ELF-1 (cell line): ENCODE measurements around the gene PCDHA12.
"Not testable (repeated sequence)": the region's sequence is repeated elsewhere in the genome, so short reads cannot be mapped to it uniquely, and the experiment has no call there.

ENCODE experiments used
- DNase-seq: peaks from one replicate; pipeline ENCODE4 v3.0.0-alpha.2; 2016; ENCODE audit warnings: low read depth, low spot score

PCDHA12 gene

DNA sequence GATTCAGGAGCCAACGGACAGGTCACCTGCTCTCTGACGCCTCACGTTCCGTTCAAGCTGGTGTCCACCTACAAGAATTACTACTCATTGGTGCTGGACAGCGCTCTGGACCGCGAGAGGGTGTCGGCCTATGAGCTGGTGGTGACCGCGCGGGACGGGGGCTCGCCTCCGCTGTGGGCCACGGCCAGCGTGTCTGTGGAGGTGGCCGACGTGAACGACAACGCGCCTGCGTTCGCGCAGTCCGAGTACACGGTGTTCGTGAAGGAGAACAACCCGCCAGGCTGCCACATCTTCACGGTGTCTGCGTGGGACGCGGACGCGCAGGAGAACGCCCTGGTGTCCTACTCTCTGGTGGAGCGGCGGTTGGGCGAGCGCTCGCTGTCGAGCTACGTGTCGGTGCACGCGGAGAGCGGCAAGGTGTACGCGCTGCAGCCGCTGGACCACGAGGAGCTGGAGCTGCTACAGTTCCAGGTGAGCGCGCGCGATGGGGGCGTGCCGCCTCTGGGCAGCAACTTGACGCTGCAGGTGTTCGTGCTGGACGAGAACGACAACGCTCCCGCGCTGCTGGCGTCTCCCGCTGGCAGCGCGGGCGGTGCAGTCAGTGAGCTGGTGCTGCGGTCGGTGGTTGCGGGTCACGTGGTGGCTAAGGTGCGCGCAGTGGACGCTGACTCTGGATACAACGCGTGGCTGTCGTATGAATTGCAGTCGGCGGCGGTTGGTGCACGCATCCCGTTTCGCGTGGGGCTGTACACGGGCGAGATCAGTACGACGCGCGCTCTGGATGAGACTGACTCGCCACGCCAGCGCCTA is 17.7 kb upstream of the PCDHA12 start:
- DNase-seq: no peak

DNA sequence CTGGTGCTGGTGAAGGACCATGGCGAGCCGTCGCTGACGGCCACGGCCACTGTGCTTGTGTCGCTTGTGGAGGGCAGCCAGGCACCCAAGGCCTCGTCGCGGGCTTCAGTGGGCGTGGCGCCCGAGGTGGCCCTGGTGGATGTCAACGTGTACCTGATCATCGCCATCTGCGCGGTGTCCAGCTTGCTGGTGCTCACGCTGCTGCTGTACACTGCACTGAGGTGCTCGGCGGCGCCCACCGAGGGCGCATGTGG is 17.2 kb upstream of the PCDHA12 start:
- no peak for DNase-seq

DNA sequence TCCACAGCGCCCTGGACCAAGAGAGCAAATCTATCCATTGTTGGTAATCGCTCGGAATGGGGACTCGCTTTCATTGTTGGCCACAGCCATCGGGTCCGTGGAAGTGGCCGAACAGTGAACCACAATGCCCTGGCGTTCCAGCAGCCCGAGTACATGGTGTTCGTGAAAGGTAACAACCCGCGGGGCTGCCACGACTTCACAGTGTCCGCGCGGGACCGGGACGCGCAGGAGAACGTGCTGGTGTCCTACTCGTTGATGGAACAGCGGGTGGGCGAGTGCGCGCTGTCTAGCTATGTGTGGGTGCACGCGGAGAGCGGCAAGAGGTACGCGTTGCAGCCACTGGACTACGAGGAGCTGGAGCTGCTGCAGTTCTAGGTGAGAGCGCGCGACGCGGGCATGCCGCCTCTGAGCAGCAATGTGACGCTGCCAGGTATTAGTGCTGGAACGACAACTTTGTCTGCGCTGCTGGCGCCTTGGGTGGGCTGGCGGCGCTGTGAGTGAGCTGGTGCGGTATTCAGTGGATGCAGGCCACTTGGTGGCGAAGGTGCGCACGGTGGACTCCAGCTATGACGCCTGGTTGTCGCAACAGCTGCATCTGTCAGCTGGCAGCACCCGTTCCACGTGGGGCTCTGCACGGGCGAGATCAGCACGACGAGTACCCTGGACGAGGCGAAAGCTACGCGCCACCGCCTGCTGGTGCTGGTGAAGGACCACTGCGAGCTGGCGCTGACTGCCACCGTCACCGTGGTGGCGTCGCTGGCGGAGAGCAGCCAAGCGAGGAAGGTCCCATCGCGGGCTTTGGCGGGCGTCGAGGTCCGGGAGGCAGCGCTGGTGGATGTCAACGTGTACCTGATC is 12.4 kb upstream of the PCDHA12 start:
- DNase-seq: no peak

DNA sequence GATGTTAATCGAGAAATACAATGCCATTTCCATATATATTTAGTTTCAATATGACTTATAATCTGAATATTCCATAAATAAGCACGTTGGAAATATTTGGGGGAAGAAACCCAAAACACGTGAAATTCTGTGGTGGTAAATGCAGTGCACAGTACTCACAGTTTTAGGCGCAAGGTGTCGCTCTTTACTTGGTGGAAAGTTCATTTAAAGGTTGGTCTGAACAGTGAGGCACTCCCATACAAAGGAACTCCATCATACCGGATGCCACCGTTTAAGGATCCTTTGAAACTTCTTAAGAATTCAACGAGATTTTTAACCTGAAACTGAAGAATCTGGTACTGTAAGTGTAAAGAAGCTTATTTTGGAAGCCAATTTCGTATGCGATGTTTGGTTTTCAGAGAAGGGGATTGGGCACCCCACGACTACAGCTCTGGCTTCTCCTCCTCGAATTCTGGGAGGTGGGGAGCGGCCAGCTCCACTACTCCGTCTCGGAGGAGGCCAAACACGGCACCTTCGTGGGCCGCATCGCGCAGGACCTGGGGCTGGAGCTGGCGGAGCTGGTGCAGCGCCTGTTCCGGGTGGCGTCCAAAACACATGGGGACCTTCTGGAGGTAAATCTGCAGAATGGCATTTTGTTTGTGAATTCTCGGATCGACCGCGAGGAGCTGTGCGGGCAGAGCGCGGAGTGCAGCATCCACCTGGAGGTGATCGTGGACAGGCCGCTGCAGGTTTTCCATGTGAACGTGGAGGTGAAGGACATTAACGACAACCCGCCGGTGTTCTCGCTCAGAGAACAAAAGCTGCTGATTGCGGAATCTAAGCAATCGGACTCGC is 6.2 kb upstream of the PCDHA12 start, which contains the start of gene PCDHA11:
PCDHA11 (plus strand) TSS at position 237 of the 834 bp plus-strand sequence; CDS start at position 384, 147 bp downstream.
- DNase-seq: peak; percentile 61

DNA sequence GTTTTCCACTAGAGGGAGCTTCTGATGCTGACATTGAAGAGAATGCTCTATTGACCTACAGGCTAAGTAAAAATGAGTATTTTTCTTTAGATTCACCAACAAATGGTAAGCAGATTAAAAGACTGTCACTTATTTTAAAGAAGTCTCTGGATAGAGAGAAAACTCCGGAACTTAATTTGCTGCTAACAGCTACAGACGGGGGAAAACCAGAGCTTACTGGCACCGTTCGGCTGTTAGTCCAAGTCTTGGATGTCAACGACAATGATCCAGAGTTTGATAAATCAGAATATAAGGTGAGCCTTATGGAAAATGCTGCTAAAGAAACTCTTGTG is 5.6 kb upstream of the PCDHA12 start:
- DNase-seq: no peak

DNA sequence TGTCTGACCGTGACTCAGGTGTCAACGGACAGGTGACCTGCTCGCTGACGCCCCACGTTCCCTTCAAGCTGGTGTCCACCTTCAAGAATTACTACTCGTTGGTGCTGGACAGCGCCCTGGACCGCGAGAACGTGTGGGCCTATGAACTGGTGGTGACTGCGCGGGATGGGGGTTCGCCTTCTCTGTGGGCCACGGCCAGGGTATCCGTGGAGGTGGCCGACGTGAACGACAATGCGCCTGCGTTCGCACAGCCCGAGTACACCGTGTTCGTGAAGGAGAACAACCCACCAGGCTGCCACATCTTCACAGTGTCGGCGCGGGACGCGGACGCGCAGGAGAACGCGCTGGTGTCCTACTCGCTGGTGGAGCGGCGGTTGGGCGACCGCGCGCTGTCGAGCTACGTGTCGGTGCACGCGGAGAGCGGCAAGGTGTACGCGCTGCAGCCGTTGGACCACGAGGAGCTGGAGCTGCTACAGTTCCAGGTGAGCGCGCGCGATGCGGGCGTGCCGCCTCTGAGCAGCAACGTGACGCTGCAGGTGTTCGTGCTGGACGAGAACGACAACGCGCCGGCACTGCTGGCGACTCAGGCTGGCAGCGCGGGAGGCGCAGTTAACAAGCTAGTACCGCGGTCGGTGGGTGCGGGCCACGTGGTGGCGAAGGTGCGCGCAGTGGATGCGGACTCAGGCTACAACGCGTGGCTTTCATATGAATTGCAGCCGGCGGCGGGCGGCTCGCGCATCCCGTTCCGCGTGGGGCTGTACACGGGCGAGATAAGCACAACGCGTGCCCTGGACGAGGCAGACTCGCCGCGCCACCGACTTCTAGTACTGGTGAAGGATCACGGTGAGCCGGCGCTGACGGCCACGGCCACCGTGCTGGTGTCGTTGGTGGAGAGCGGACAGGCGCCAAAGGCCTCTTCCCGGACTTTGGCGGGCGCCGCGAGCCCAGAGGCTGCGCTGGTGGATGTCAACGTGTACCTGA is 4.6 kb upstream of the PCDHA12 start:
- DNase-seq: no peak

DNA sequence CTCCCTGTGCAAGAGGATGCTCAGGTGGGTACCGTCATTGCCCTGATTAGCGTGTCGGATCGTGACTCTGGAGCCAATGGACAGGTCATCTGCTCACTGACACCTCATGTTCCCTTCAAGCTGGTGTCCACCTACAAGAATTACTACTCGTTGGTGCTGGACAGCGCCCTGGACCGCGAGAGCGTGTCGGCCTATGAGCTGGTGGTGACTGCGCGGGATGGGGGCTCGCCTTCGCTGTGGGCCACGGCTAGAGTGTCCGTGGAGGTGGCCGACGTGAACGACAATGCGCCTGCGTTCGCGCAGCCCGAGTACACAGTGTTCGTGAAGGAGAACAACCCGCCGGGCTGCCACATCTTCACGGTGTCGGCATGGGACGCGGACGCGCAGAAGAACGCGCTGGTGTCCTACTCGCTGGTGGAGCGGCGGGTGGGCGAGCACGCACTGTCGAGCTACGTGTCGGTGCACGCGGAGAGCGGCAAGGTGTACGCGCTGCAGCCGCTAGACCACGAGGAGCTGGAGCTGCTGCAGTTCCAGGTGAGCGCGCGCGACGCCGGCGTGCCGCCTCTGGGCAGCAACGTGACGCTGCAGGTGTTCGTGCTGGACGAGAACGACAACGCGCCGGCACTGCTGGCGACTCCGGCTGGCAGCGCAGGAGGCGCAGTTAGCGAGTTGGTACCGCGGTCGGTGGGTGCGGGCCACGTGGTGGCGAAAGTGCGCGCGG is 1.6 kb downstream of the PCDHA12 start:
- DNase-seq: not testable (repeated sequence)

DNA sequence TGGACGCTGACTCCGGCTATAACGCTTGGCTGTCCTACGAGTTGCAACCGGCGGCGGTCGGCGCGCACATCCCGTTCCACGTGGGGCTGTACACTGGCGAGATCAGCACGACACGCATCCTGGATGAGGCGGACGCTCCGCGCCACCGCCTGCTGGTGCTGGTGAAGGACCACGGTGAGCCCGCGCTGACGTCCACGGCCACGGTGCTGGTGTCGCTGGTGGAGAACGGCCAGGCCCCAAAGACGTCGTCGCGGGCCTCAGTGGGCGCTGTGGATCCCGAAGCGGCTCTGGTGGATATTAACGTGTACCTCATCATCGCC is 2.1 kb downstream of the PCDHA12 start:
- DNase-seq: no peak

DNA sequence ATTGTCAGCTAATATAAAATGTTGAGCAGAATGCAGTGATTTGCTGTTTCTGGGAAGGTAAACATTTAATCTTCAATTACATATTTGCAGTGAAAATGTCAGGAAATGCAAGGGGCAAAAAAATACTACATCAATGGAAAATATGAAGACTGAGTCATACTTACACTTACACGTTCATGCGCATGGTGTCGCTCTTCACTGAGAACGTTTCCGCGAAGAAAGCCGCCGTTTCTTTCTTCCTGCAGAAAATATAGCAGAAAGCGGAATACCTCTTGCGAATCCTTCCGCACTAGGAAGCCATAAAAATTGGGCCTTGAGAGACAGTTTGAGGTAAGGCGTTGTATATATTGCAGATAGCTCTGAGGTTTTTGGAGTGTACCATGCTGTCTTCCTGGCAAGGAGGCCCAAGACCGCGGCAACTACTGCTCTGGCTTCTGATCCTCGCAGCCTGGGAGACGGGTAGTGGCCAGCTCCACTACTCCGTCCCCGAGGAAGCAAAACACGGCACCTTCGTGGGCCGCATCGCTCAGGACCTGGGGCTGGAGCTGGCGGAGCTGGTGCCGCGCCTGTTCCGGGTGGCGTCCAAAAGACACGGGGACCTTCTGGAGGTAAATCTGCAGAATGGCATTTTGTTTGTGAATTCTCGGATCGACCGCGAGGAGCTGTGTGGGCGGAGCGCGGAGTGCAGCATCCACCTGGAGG is 6.9 kb downstream of the PCDHA12 start, which contains the start of gene PCDHA13:
PCDHA13 (plus strand) TSS at position 236 of the 702 bp plus-strand sequence; CDS start at position 381, 145 bp downstream.
- peak; percentile 29 for DNase-seq

DNA sequence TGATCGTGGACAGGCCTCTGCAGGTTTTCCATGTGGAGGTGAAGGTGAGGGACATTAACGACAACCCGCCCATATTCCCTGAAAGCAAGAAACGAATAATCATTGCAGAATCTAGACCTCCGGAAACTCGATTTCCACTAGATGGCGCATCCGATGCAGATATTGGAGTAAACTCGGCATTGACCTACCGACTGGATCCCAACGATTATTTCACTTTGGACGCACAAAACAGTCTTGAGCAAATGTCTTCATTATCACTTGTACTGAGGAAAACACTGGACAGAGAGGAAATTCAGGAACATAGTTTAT is 7.4 kb downstream of the PCDHA12 start:
- peak; percentile 53 for DNase-seq

DNA sequence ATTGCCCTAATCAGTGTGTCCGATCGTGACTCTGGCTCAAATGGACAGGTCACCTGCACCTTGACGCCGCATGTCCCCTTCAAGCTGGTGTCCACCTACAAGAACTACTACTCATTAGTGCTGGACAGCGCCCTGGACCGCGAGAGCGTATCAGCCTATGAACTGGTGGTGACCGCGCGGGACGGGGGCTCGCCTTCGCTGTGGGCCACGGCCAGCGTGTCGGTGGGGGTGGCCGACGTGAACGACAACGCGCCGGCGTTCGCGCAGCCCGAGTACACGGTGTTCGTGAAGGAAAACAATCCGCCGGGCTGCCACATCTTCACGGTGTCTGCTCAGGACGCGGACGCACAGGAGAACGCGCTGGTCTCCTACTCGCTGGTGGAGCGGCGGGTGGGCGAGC is 8.3 kb downstream of the PCDHA12 start:
- DNase-seq: no peak

DNA sequence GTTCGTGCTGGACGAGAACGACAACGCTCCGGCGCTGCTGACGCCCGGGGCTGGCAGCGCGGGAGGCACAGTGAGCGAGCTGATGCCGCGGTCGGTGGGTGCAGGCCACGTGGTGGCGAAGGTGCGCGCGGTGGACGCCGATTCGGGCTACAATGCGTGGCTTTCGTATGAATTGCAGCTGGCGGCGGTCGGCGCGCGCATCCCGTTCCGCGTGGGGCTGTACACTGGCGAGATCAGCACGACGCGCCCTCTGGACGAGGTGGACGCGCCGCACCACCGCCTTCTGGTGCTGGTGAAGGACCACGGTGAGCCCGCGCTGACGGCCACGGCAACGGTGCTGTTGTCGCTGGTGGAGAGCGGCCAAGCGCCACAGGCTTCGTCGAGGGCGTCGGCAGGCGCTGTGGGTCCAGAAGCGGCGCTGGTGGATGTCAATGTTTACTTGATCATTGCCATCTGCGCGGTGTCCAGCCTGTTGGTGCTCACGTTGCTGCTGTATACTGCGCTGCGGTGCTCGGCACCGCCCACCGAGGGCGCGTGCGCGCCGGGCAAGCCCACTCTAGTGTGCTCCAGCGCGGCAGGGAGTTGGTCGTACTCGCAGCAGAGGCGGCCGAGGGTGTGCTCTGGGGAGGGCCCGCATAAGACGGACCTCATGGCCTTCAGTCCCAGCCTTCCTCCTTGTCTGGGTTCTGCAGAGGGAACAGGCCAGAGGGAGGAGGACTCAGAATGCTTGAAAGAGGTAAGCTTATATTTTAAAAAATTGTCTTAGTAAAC is 9.0 kb downstream of the PCDHA12 start:
- DNase-seq: no peak

DNA sequence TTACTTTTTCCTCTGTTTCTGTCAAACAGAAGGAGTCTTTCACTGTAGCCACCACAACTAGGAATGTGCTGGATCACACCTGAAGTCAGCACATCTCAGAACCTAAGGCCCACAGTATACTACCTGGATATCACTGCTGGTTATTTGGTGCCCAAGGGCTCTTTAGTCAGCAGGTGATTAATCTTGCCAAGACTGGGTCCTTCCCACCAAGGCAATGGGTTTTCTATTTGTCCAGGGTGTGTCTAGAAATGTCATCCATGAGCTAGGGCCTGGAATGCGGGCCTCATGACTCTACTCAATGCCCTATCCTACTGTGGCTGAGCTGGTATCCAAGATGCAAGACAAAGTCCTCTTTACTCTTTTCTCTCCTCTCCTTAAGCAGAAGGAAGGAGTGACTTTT is 41.2 kb downstream of the PCDHA12 start:
- no peak for DNase-seq

DNA sequence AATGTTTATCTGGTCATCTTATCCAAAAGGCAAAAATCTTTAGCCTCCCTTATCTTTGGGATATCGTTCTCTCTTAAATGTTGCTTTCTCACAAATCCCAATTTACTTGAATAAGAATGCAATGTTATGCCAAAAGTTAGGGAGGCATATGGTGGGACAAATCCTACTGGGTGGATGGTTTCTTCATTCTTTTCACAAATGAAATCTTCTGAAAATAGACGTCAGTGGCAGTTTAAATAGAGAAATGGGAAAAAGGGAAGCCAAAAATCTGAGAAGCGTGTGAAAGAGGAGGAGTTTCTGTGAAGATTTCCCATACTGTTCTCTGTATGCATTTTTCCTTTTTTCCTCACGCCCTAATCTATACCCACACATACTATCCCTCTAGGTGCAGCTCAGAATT is 48.5 kb downstream of the PCDHA12 start:
- DNase-seq: no peak

DNA sequence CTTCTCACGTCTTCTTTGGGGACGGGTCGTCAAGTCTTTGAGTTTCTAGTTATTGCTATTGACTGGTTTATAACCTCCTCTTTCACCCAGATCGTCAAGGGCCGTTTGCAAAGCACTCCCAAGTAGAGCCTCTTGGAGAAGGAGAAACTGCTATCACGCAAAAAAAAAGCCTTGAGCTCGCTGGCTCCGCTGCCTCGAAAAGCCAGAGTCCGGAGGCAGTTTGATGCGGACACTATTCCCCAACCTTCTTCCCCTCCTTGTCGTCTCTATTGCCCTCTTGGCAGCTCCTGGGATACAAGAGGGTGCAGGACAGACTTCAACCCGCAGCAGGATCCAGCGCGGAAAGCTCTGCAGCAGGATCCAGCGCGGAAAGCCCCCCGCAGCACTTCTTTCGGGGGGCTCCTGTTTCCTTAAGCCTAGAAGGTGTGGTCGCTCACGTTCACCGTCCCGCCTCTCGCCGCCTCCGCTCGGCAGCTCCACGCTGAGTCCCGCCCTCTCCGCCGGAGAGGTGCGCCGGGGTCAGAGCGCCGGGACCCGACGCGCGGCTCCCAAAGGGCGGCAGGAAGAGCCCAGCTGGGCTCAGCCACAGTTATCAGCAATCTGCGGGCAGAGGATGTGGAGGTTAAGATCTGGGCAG is 50.8 kb downstream of the PCDHA12 start, which contains the start of gene PCDHAC1:
PCDHAC1 (plus strand) TSS at position 494 of the 637 bp plus-strand sequence. CDS start 594 bp downstream, outside the sequence.
- no peak for DNase-seq

DNA sequence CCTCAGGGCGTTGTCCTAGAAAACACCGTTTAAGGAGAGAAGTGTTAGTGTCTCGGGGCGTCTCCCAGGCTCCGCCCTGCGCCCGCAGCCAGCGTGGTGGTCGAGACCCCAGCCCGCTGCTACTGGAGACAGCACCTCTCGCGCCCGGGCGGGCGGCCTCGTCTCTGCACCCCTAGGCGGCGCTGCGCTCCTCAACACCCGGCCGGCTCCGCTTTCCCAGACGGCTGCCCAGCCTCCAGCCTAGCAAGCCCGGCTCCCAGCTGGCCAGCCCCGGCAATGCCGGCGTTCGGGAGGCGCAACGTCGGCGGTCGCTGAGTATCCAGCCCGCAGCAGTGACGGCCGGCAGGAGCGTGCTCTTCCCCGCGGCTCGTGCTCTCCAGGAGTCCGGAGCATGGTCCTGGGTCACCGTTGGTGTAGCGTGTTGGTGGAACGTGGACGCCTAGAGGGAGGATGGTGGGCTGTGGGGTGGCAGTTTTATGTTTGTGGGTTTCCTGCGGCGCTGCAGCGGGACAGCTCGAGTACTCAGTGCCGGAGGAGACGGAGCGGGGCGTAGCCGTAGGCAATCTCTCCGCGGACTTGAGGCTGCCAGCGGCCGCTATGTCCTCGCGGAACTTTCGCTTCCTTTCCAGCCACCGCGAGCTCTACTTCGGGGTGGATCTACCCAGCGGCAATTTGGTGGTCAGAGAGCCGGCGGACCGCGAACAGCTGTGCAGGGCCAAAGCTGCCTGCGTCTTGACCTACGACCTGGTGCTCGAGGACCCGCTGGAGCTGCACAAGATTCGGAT is 51.5 kb downstream of the PCDHA12 start:
- peak; percentile 99 for DNase-seq

DNA sequence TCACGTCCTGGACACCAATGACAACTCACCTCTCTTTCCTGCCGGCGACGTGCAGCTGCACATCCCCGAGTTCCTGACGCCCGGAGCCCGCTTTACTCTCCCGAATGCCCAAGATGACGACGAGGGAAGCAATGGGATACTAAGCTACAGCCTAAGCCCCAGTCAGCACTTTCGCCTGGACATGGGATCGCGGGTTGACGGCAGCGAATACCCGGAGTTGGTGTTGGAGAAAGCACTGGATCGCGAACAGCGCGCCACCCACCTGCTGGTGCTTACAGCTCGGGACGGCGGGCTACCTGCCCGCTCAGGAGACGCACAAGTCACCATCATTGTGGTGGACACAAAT is 52.1 kb downstream of the PCDHA12 start:
- peak; percentile 72 for DNase-seq
